HEK293 (cell line): ENCODE data around the gene YPEL1.

Source experiments
- CTCF ChIA-PET: fragments of 350-600 bp; formaldehyde crosslinking; extraction: SDS; loops from one replicate; lab custom pipeline; 2021; ENCODE audit warnings: antibody characterized with exemption; lab: Yijun Ruan, JAX
- POLR2A ChIA-PET: fragments of 300-600 bp; formaldehyde crosslinking; extraction: SDS; loops from one replicate; lab custom pipeline; 2020; ENCODE audit warnings: antibody characterized with exemption, inconsistent platforms; lab: Yijun Ruan, JAX
- H3K27ac ChIP-seq: fragments of 200-500 bp; sonication (Bioruptor generic); 2 replicates; pipeline ENCODE4 v1.5.1; 2014; ENCODE audit warnings: low read depth, low read length, control low read depth, inconsistent platforms; ENCODE audit errors: extremely low read depth
- H3K36me3 ChIP-seq, 2 experiments: fragments of 200-500 bp in 1 of 2; sonication (Bioruptor generic) in 1 of 2; 1 replicate in 1 of 2; 2 replicates in 1 of 2; pipeline ENCODE4 v1.5.1; 2014 to 2017; ENCODE audit warnings: inconsistent platforms in 2 of 2, low read length in 2 of 2; ENCODE audit not compliant: control insufficient read depth in 2 of 2, insufficient read depth in 1 of 2
- H3K4me1 ChIP-seq: fragments of 200-500 bp; sonication (Bioruptor generic); 2 replicates; pipeline ENCODE4 v1.5.1; 2014; ENCODE audit warnings: mild to moderate bottlenecking, low read length, inconsistent platforms; ENCODE audit not compliant: control insufficient read depth, insufficient read depth
- H3K4me3 ChIP-seq: 2 replicates; pipeline ENCODE4 v1.5.1; 2011; ENCODE audit warnings: low read depth, mild to moderate bottlenecking, control low read depth, low read length, moderate library complexity
- H3K9me3 ChIP-seq: fragments of 200-500 bp; sonication (Bioruptor generic); 2 replicates; pipeline ENCODE4 v1.5.1; 2014; ENCODE audit warnings: low read depth, low read length, inconsistent platforms; ENCODE audit not compliant: control insufficient read depth, insufficient read depth
- KLF17 ChIP-seq: fragments of 450-650 bp; formaldehyde crosslinking; IDR thresholded peaks from 2 replicates; pipeline ENCODE4 v1.5.1; 2016; ENCODE audit warnings: missing biosample characterization, missing genetic modification characterization
- SCRT2 ChIP-seq: fragments of 450-650 bp; formaldehyde crosslinking; IDR thresholded peaks from 2 replicates; pipeline ENCODE4 v1.5.1; 2016; ENCODE audit warnings: missing biosample characterization, missing genetic modification characterization
- SP7 ChIP-seq: fragments of 450-650 bp; formaldehyde crosslinking; IDR thresholded peaks from 2 replicates; pipeline ENCODE4 v1.5.1; 2016; ENCODE audit warnings: missing biosample characterization, missing genetic modification characterization
- WT1 ChIP-seq: fragments of 450-650 bp; formaldehyde crosslinking; IDR thresholded peaks from 2 replicates; pipeline ENCODE4 v1.5.1; 2016; ENCODE audit warnings: missing biosample characterization, missing genetic modification characterization
- ZBTB1 ChIP-seq: fragments of 450-650 bp; formaldehyde crosslinking; IDR thresholded peaks from 2 replicates; pipeline ENCODE4 v1.5.1; 2016; ENCODE audit warnings: missing biosample characterization, missing genetic modification characterization
- ZBTB26 ChIP-seq: fragments of 450-650 bp; formaldehyde crosslinking; optimal IDR thresholded peaks from 2 replicates; pipeline ENCODE3; 2016; ENCODE audit warnings: missing biosample characterization, mild to moderate bottlenecking, missing genetic modification characterization
- ZNF174 ChIP-seq: fragments of 450-650 bp; formaldehyde crosslinking; IDR thresholded peaks from 2 replicates; pipeline ENCODE4 v1.5.0; 2017; ENCODE audit warnings: missing biosample characterization, mild to moderate bottlenecking, missing genetic modification characterization
- ZNF2 ChIP-seq: fragments of 450-650 bp; formaldehyde crosslinking; IDR thresholded peaks from 2 replicates; pipeline ENCODE4 v1.5.1; 2016; ENCODE audit warnings: missing biosample characterization, missing genetic modification characterization
- ZNF223 ChIP-seq: fragments of 450-650 bp; formaldehyde crosslinking; IDR thresholded peaks from 2 replicates; pipeline ENCODE4 v1.5.1; 2016; ENCODE audit warnings: missing biosample characterization, missing genetic modification characterization
- ZNF239 ChIP-seq: fragments of 450-650 bp; formaldehyde crosslinking; IDR thresholded peaks from 2 replicates; pipeline ENCODE4 v1.5.1; 2016; ENCODE audit warnings: missing biosample characterization, missing genetic modification characterization
- ZNF561 ChIP-seq: fragments of 450-650 bp; IDR thresholded peaks from 2 replicates; pipeline ENCODE4 v1.5.1; 2018; ENCODE audit warnings: missing biosample characterization, missing genetic modification characterization, borderline replicate concordance
- ZNF580 ChIP-seq: fragments of 450-650 bp; formaldehyde crosslinking; IDR thresholded peaks from 2 replicates; pipeline ENCODE4 v1.5.1; 2016; ENCODE audit warnings: missing biosample characterization, missing genetic modification characterization
- ZNF610 ChIP-seq: fragments of 450-650 bp; formaldehyde crosslinking; IDR thresholded peaks from 2 replicates; pipeline ENCODE4 v1.5.1; 2016; ENCODE audit warnings: missing biosample characterization, missing genetic modification characterization, borderline replicate concordance
- TF ChIP-seq, protein P1 (sequence below): fragments of 450-650 bp; formaldehyde crosslinking; IDR thresholded peaks from 2 replicates; pipeline ENCODE4 v1.5.1; 2016; ENCODE audit warnings: missing biosample characterization, missing genetic modification characterization
- TF ChIP-seq, protein P2 (sequence below): fragments of 450-650 bp; formaldehyde crosslinking; IDR thresholded peaks from 2 replicates; pipeline ENCODE4 v1.5.1; 2016; ENCODE audit warnings: missing biosample characterization, missing genetic modification characterization
- TF ChIP-seq, protein P3 (sequence below): fragments of 450-650 bp; formaldehyde crosslinking; conservative IDR thresholded peaks from 2 replicates; pipeline ENCODE4 v1.5.1; 2016; ENCODE audit warnings: low read depth, missing biosample characterization, missing genetic modification characterization

The YPEL1 gene

GRCh38 chr22:21697880-21698279 lies 37.7 kb downstream of the YPEL1 start:
- POLR2A ChIA-PET: interaction anchor here (0.6 to 1.5 kb wide), 3 partner anchors 10 to 29 kb away, joined by 3 to 5 read pairs (median 4); no protein-coding TSS in a partner anchor
- TF ChIP-seq ZNF239: no peak
- no peak for TF ChIP-seq ZNF2 (tag by site-specific recombination)
- no peak for TF ChIP-seq ZBTB26 (tag by site-specific recombination)
- TF ChIP-seq ZNF174: no peak
- peaks cover 0 to 66% of the 10 kb centered on the region in 2 experiments; a peak in 1 of 3 replicates for H3K36me3 ChIP-seq

GRCh38 chr22:21697021-21697771 lies 38.4 kb downstream of the YPEL1 start:
- Histone ChIP-seq H3K36me3 (peaks cover 0 to 63% of the 10 kb centered on the region in 2 experiments; a peak in 1 of 3 replicates), H3K4me1 (no peaks in the 10 kb centered on the region), H3K27ac (no peak overlapping the region), H3K4me3 (no peak overlapping the region), H3K9me3 (no peaks in the 10 kb centered on the region)
- POLR2A ChIA-PET: interaction anchor here (0.6 to 1.5 kb wide), 3 partner anchors 10 to 29 kb away, joined by 3 to 5 read pairs (median 4); no protein-coding TSS in a partner anchor
- TF ChIP-seq WT1 (tag by site-specific recombination) (no peak), ZNF223 (tag by site-specific recombination) (no peak), ZBTB1 (tag by site-specific recombination) (no peak), ZNF610 (no peak), ZNF561 (tag by site-specific recombination) (no peak), SP7 (tag by site-specific recombination) (no peak), KLF17 (tag by site-specific recombination) (no peak), ZNF580 (tag by site-specific recombination) (no peak), SCRT2 (tag by site-specific recombination) (no peak)
- TF ChIP-seq, protein P1, sequence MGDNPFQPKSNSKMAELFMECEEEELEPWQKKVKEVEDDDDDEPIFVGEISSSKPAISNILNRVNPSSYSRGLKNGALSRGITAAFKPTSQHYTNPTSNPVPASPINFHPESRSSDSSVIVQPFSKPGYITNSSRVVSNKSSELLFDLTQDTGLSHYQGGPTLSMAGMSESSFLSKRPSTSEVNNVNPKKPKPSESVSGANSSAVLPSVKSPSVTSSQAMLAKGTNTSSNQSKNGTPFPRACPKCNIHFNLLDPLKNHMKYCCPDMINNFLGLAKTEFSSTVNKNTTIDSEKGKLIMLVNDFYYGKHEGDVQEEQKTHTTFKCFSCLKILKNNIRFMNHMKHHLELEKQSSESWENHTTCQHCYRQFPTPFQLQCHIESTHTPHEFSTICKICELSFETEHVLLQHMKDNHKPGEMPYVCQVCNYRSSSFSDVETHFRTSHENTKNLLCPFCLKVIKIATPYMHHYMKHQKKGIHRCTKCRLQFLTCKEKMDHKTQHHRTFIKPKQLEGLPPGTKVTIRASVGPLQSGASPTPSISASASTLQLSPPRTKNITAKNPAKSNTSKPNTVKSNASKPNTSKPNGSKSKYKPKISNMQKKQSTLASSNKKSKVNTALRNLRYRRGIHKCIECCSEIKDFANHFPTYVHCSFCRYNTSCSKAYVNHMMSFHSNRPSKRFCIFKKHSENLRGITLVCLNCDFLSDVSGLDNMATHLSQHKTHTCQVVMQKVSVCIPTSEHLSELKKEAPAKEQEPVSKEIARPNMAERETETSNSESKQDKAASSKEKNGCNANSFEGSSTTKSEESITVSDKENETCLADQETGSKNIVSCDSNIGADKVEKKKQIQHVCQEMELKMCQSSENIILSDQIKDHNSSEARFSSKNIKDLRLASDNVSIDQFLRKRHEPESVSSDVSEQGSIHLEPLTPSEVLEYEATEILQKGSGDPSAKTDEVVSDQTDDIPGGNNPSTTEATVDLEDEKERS: no peak
- TF ChIP-seq, protein P2, sequence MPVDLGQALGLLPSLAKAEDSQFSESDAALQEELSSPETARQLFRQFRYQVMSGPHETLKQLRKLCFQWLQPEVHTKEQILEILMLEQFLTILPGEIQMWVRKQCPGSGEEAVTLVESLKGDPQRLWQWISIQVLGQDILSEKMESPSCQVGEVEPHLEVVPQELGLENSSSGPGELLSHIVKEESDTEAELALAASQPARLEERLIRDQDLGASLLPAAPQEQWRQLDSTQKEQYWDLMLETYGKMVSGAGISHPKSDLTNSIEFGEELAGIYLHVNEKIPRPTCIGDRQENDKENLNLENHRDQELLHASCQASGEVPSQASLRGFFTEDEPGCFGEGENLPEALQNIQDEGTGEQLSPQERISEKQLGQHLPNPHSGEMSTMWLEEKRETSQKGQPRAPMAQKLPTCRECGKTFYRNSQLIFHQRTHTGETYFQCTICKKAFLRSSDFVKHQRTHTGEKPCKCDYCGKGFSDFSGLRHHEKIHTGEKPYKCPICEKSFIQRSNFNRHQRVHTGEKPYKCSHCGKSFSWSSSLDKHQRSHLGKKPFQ (tag by site-specific recombination): no peak
- TF ChIP-seq, protein P3, sequence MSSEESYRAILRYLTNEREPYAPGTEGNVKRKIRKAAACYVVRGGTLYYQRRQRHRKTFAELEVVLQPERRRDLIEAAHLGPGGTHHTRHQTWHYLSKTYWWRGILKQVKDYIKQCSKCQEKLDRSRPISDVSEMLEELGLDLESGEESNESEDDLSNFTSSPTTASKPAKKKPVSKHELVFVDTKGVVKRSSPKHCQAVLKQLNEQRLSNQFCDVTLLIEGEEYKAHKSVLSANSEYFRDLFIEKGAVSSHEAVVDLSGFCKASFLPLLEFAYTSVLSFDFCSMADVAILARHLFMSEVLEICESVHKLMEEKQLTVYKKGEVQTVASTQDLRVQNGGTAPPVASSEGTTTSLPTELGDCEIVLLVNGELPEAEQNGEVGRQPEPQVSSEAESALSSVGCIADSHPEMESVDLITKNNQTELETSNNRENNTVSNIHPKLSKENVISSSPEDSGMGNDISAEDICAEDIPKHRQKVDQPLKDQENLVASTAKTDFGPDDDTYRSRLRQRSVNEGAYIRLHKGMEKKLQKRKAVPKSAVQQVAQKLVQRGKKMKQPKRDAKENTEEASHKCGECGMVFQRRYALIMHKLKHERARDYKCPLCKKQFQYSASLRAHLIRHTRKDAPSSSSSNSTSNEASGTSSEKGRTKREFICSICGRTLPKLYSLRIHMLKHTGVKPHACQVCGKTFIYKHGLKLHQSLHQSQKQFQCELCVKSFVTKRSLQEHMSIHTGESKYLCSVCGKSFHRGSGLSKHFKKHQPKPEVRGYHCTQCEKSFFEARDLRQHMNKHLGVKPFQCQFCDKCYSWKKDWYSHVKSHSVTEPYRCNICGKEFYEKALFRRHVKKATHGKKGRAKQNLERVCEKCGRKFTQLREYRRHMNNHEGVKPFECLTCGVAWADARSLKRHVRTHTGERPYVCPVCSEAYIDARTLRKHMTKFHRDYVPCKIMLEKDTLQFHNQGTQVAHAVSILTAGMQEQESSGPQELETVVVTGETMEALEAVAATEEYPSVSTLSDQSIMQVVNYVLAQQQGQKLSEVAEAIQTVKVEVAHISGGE (tag by site-specific recombination): no peak
- CTCF ChIA-PET: no interaction called here

More at GRCh38 chr22:21697880-21698279, 37.7 kb downstream of the YPEL1 start:
- H3K9me3 ChIP-seq: no peaks in the 10 kb centered on the region
- no peak overlapping the region for H3K27ac ChIP-seq
- CTCF ChIA-PET: interaction anchor here (1.2 kb wide), 2 partner anchors 38 to 241 kb away, joined by 4 read pairs; no protein-coding TSS in a partner anchor
- H3K4me1 ChIP-seq: no peaks in the 10 kb centered on the region
- no peak overlapping the region for H3K4me3 ChIP-seq
